Lower leg skin (tissue), 4 donors: Measurements from ENCODE around the gene ADAMTS14. TPM values are rescaled to one million over a fixed set of nuclear protein-coding genes. Genes with fewer than 3 reads are reported as not detected.
"Not testable (repeated sequence)": the region's sequence is repeated elsewhere in the genome, so short reads cannot be mapped to it uniquely, and the experiment has no call there.

ENCODE experiments used
- DNase-seq, 2 donors: peaks; one replicate each; pipeline ENCODE4 v3.0.0-alpha.2; 2019; ENCODE audit warnings: low spot score in 2 of 2
- H3K4me3 ChIP-seq: fragments of 200-600 bp; sonication (generic); 2 replicates; pipeline ENCODE4 v1.5.1; 2017; ENCODE audit warnings: mild to moderate bottlenecking, low read depth; ENCODE audit not compliant: poor library complexity, severe bottlenecking
- POLR2A ChIP-seq, 2 donors: fragments of 450-650 bp; IDR thresholded peaks; one replicate each; pipeline ENCODE4 v1.6.1; 2016 to 2017; ENCODE audit warnings: antibody characterized with exemption in 2 of 2, mild to moderate bottlenecking in 1 of 2, moderate library complexity in 1 of 2
- WGBS, 2 donors: methylation state at CpG; one replicate each; pipeline ENCODE4 v1.1.5; 2018; 5-methylcytosine and 5-hydroxymethylcytosine counted together
- intact Hi-C: fragments of 100-400 bp; cut with DNase I; formaldehyde crosslinking; loops from one replicate; pipeline ENCODE4 v1.15.0; 2023; ENCODE audit warnings: low total_unique reads
- total RNA-seq, 4 donors: library from RNA; depleted of rRNA; stranded (reverse); fragments of >200 nt; gene quantifications; one replicate each; pipeline ENCODE4 v1.1.0, GENCODE V29; 2016
- TF ChIP-seq, protein P1 (sequence below), 3 donors: fragments of 450-650 bp; IDR thresholded peaks; one replicate each; pipeline ENCODE4 v1.5.1; 2016; ENCODE audit warnings: antibody characterized with exemption in 3 of 3, mild to moderate bottlenecking in 3 of 3, moderate library complexity in 2 of 3

ADAMTS14 gene
- total RNA-seq, 4 donors from 2014 or later: 0.22 to 1.0 (median 0.34) TPM; not detected in 1

DNA sequence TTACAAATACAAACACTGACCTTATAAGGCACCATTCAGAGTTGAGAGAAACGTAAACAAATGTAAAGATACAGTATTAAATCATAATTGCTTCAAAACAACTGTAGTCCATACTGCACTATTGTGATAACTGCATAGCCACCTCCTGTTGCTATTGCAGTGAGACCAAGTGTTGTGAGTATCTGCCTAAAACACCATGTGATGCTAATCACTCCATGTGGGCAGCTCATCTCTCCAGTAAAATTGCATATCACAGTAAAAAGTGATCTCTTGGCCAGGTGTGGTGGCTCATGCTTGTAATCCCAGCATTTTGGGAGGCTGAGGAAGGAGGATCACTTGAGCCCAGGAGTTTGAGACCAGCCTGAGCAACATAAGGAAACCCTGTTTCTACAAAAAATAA, 43.0 kb upstream of the ADAMTS14 start:
- intact Hi-C loops: no loop called here
- H3K4me3 ChIP-seq: no peak overlapping the region
- 84 to 90% methylated on average over 1 of the region's 1 CpG for WGBS, 2 donors
- DNase-seq: no peak
- no peak for TF ChIP-seq POLR2A (IDR thresholded peaks at IDR 0.05)
- TF ChIP-seq, protein P1, sequence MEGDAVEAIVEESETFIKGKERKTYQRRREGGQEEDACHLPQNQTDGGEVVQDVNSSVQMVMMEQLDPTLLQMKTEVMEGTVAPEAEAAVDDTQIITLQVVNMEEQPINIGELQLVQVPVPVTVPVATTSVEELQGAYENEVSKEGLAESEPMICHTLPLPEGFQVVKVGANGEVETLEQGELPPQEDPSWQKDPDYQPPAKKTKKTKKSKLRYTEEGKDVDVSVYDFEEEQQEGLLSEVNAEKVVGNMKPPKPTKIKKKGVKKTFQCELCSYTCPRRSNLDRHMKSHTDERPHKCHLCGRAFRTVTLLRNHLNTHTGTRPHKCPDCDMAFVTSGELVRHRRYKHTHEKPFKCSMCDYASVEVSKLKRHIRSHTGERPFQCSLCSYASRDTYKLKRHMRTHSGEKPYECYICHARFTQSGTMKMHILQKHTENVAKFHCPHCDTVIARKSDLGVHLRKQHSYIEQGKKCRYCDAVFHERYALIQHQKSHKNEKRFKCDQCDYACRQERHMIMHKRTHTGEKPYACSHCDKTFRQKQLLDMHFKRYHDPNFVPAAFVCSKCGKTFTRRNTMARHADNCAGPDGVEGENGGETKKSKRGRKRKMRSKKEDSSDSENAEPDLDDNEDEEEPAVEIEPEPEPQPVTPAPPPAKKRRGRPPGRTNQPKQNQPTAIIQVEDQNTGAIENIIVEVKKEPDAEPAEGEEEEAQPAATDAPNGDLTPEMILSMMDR (IDR thresholded peaks at IDR 0.05): no peak

DNA sequence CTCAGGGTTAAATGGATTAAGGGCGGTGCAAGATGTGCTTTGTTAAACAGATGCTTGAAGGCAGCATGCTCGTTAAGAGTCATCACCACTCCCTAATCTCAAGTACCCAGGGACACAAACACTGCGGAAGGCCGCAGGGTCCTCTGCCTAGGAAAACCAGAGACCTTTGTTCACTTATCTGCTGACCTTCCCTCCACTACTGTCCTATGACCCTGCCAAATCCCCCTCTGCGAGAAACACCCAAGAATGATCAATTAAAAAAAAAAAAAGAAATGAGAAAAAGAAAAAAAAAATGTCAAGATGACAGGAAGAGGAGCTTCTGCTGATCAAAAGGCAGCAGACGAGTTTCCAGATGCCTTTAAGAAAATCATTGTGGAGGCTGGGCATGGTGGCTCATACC, 40.6 kb upstream of the ADAMTS14 start:
- DNase-seq, intact Hi-C loops, H3K4me3 ChIP-seq: not testable (repeated sequence)
- WGBS, 2 donors: 74 to 77% methylated on average over 2 of the region's 6 CpGs

DNA sequence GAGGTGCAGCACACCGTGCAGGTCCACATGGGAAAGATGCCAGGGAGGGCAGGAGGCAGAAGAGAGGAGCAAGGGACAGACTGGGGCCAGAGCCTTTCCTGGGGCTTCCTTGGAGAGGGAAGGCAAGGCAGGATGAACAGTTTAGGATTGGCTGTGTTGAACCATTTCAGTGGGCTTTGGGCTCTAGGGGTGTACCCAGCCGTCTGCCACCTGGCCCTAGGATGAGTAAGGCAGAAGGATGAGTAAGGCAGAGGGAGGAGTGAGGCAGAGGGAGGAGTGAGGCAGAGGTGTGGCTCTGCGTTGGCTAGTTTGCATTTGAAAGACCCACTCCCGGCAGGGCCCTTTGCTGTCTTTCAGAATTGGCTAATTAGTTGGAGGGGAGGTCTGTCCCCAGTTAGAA, 38.3 kb upstream of the ADAMTS14 start:
- intact Hi-C loops: no loop called here
- peak in 1 of 2 donors; percentile 13 for DNase-seq
- WGBS, 2 donors: 49 to 54% methylated on average over 4 of the region's 4 CpGs
- H3K4me3 ChIP-seq: no peak overlapping the region
- TF ChIP-seq POLR2A (IDR thresholded peaks at IDR 0.05): no peak
- TF ChIP-seq, protein P1 (IDR thresholded peaks at IDR 0.05): no peak

DNA sequence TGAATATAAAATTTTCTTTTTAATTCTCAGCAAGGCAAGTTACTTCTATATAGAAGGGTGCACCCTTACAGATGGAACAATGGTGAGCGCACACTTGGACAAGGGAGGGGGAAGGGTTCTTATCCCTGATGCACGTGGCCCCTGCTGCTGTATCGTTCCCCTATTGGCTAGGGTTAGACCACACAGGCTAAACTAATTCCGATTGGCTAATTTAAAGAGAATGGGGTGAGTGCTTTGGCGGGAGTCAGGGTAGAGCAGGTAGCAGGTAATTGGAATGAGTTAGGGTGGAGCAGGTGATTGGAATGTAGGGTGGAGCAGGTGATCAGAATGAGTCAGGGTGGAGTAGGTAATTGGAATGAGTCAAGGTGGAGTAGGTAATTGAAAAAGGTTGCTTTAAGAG, 37.8 kb upstream of the ADAMTS14 start:
- H3K4me3 ChIP-seq, intact Hi-C loops: not testable (repeated sequence)
- whole genome bisulfite sequencing, 2 donors: 82 to 85% methylated on average over 5 of the region's 5 CpGs
- peak in 1 of 2 donors; percentile 6 for DNase-seq

DNA sequence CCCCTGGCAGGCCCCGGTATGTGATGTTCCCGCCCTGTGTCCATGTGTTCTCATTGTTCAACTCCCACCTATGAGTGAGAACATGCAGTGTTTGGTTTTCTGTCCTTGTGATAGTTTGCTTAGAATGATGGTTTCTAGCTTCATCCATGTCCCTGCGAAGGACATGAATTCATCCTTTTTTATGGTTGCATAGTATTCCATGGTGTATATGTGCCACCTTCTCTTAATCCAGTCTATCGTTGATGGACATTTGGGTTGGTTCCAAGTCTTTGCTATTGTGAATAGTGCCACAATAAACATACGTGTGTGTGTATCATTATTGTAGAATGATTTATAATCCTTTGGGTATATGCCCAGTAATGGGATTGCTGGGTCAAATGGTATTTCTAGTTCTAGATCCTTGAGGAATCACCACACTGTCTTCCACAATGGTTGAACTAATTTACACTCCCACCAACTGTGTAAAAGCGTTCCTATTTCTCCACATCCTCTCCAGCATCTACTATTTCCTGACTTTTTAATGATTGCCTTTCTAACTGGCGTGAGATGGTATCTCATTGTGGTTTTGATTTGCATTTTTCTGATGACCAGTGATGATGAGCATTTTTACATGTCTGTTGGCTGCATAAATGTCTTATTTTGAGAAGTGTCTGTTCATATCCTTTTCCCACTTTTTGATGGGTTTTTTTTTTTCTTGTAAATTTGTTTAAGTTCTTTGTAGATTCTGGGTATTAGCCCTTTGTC, 32.5 kb upstream of the ADAMTS14 start:
- WGBS, 2 donors: 75 to 83% methylated on average over 7 of the region's 7 CpGs
- H3K4me3 ChIP-seq, intact Hi-C loops: not testable (repeated sequence)
- DNase-seq: peak in 1 of 2 donors; percentile 2

DNA sequence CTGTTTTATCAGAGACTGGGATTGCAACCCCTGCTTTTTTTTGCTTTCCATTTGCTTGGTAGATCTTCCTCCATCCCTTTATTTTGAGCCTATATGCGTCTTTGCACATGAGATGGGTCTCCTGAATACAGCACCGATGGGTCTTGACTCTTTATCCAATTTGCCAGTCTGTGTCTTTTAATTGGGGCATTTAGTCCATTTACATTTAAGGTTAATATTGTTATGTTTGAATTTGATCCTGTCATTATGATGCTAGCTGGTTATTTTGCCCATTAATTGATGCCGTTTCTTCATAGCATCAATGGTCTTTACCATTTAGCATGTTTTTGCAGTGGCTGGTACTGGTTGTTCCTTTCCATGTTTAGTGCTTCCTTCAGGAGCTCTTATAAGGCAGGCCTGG, 29.0 kb upstream of the ADAMTS14 start:
- WGBS, 2 donors: 94 to 97% methylated on average over 3 of the region's 3 CpGs
- intact Hi-C loops, DNase-seq, H3K4me3 ChIP-seq: not testable (repeated sequence)

DNA sequence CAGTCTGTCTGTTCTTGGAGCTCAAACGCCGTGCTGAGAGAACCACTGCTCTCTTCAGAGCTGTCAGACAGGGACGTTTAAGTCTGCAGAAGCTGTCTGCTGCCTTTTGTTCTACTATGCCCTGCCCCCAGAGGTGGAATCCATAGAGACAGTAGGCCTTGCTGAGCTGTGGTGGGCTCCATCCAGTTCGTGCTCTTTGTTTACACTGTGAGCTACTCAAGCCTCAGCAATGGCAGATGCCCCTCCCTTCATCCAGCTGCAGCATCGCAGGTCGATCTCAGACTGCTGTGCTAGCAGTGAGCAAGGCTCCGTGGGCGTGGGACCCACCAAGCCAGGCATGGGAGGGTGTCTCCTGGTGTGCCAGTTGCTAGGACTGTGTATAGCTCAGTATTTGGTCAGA, 27.3 kb upstream of the ADAMTS14 start:
- intact Hi-C loops, H3K4me3 ChIP-seq, DNase-seq: not testable (repeated sequence)
- WGBS, 2 donors: 71 to 74% methylated on average over 8 of the region's 8 CpGs

DNA sequence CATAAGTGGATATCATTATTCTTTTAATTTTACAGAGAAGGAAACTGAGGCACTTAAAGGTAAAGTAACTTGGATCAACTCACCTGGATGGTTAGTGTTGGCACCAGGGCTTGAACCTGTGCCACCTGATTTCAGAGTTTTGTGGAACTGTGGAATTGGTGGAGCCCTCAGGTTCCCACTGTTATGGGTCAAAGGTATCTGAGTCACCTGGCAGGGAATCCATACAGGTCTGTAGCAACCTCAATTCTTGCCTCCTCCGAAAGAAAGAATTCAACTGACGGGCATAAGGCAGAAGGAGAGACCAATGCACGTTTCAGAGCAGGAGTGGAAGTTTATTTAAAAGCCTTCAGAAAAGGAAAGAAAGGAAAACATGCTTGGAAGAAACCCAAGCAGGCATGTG, 25.2 kb upstream of the ADAMTS14 start:
- TF ChIP-seq POLR2A (IDR thresholded peaks at IDR 0.05): no peak
- TF ChIP-seq, protein P1 (IDR thresholded peaks at IDR 0.05): no peak
- H3K4me3 ChIP-seq: no peak overlapping the region
- peak in 1 of 2 donors; percentile 4 for DNase-seq
- 53 to 76% methylated on average over 3 of the region's 3 CpGs for WGBS, 2 donors
- intact Hi-C loops: no loop called here
